AG04449 (cell line): Measurements from ENCODE around the gene TP53.

ENCODE experiments used
- CTCF ChIA-PET: fragments of 350-600 bp; formaldehyde crosslinking; extraction: SDS; loops from one replicate; lab custom pipeline; 2021; ENCODE audit warnings: antibody characterized with exemption; lab: Yijun Ruan, JAX
- POLR2A ChIA-PET: fragments of 400-600, 350-600 bp; formaldehyde crosslinking; extraction: SDS; loops from one replicate; lab custom pipeline; 2020; ENCODE audit warnings: antibody characterized with exemption, inconsistent platforms; lab: Yijun Ruan, JAX
- DNase-seq: peaks from one replicate; pipeline ENCODE4 v3.0.0-alpha.2; 2010; ENCODE audit warnings: low read depth, low spot score
- H3K4me3 ChIP-seq: 2 replicates; pipeline ENCODE4 v1.5.1; 2011; ENCODE audit warnings: low read depth, mild to moderate bottlenecking, control low read depth, low read length
- CTCF ChIP-seq: IDR thresholded peaks from one replicate; pipeline ENCODE4 v1.5.1; 2011; ENCODE audit warnings: mild to moderate bottlenecking, moderate library complexity, low read length, control low read depth, inconsistent platforms; ENCODE audit not compliant: insufficient read depth; ENCODE audit errors: missing control alignments

The TP53 gene

DNA sequence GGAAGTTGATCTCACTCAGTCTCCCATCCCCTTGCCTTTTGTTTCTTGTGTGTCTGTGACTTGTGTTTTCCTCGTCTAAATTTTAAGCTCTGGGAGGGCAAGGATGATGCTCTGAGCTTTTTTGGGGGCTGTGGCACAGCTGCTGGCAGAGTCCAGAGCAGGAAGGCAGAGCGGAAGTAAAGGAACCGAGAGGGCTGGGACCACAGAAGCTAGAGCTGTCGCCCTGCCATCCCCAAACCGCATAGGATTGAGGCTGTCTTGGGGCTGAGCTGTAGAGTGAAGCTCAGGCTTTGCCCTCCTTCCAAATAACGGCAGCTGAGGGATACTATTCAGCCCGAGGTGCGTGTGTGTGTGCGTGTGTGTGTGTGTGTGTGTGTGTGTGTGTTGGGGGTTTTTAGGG is 26.5 kb upstream of the TP53 start:
- POLR2A ChIA-PET: interaction anchor here (0.6 to 1.6 kb wide), 2 partner anchors 9 to 140 kb away, joined by 5 to 6 read pairs; partner anchors contain the start of gene EFNB3
- H3K4me3 ChIP-seq: no peak overlapping the region
- CTCF ChIA-PET: interaction anchor here (1.4 to 4.8 kb wide), 3 partner anchors 26 to 124 kb away, joined by 3 to 28 read pairs (median 3); partner anchors contain the start of genes SOX15, TP53 and WRAP53
- no peak for TF ChIP-seq CTCF
- no peak for DNase-seq

GRCh38 chr17:7712111-7712771 is 25.0 kb upstream of the TP53 start:
- POLR2A ChIA-PET: no interaction called here
- no peak overlapping the region for H3K4me3 ChIP-seq
- TF ChIP-seq CTCF: no peak
- CTCF ChIA-PET: interaction anchor here (4.8 kb wide), 1 partner anchor 24 kb away, joined by 28 read pairs; the partner anchor contains the start of genes TP53 and WRAP53
- DNase-seq: no peak

GRCh38 chr17:7711051-7711755 is 23.9 kb upstream of the TP53 start:
- no peak overlapping the region for H3K4me3 ChIP-seq
- no peak for DNase-seq
- no peak for TF ChIP-seq CTCF
- ChIA-PET CTCF (interaction anchor here (0.9 to 2.3 kb wide), 5 partner anchors 23 to 349 kb away, joined by 3 to 7 read pairs (median 3); partner anchors contain the start of gene WRAP53), POLR2A (no interaction called here)

DNA sequence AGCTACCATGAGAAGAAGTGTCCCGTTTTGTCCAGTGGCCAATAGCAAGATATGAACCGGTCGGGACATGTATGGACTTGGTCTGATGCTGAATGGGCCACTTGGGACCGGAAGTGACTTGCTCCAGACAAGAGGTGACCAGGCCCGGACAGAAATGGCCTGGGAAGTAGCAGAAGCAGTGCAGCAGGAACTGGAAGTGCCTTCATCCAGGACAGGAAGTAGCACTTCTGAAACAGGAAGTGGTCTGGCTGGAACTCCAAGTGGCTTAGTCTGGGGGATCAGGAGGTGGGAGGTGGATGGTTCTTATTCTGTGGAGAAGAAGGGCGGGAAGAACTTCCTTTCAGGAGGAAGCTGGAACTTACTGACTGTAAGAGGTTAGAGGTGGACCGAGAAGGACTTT is 23.0 kb upstream of the TP53 start:
- ChIA-PET POLR2A (no interaction called here), CTCF (interaction anchor here (0.9 to 2.3 kb wide), 5 partner anchors 22 to 350 kb away, joined by 3 to 7 read pairs (median 3); partner anchors contain the start of gene WRAP53)
- TF ChIP-seq CTCF: no peak
- no peak for DNase-seq
- no peak overlapping the region for H3K4me3 ChIP-seq

DNA sequence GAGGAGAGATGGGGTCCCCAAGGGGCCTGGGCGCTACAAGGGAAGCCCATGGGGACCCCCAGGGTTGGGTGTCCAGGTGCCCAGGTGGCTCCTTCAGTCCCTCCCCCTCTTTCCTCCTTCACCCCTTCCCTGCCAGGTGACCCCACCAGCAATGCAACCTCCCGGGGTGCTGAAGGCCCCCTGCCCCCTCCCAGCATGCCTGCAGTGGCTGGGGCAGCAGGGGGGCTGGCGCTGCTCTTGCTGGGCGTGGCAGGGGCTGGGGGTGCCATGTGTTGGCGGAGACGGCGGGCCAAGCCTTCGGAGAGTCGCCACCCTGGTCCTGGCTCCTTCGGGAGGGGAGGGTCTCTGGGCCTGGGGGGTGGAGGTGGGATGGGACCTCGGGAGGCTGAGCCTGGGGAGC is 21.7 kb upstream of the TP53 start:
- no peak overlapping the region for H3K4me3 ChIP-seq
- DNase-seq: no peak
- ChIA-PET POLR2A (no interaction called here), CTCF (interaction anchor here (2.3 to 5.9 kb wide), 2 partner anchors 7 to 35 kb away, joined by 7 to 35 read pairs; partner anchors contain the start of gene DNAH2)
- TF ChIP-seq CTCF: no peak
